H54 (cell line): ENCODE results near the gene ADNP2.
A peak's percentile ranks its signal among the peaks of the same experiment; 100 is the strongest.

ENCODE experiments used
- DNase-seq: peaks from one replicate; pipeline ENCODE4 v3.0.0; 2011; ENCODE audit warnings: low spot score, mixed read lengths; ENCODE audit not compliant: insufficient read length
- FAIRE-seq: peaks from 3 replicates; lab custom pipeline; 2011; peaks lifted over from hg19 to GRCh38; lab: Jason Lieb, UNC
- POLR2A ChIP-seq: IDR thresholded peaks from 2 replicates; pipeline ENCODE4 v1.6.1; 2011; ENCODE audit warnings: low read depth, mild to moderate bottlenecking, low read length

The ADNP2 gene

GRCh38 chr18:80088823-80089222 is 20.2 kb upstream of the ADNP2 start:
- FAIRE-seq, result no peak
- no peak for DNase-seq
- TF ChIP-seq POLR2A, result no peak

DNA sequence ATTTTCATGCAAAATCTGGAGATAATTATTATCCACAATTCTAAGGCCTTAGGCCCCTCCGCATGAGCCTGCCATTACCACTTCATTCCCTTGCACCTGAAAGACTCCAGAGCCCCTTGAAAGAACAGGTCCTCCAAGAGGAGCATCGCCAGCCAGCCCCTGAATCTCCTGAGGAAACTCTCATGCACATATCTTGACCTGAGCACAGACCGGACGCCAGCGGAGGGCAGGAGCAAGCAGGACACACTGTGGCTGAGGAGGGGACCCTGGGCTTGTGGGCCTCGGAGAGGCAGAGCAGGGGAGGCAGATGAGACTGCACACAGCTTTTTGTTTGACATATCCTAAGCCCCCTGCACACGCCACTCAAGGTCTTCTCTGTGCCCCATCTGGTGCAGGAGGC is 13.6 kb upstream of the ADNP2 start:
- no peak for FAIRE-seq
- DNase-seq, result no peak
- no peak for TF ChIP-seq POLR2A

- FAIRE-seq (no peak), DNase-seq (no peak)
- TF ChIP-seq POLR2A, result no peak
These were observed 13.0 kb upstream of the ADNP2 start for GRCh38 chr18:80096032-80096565.

DNA sequence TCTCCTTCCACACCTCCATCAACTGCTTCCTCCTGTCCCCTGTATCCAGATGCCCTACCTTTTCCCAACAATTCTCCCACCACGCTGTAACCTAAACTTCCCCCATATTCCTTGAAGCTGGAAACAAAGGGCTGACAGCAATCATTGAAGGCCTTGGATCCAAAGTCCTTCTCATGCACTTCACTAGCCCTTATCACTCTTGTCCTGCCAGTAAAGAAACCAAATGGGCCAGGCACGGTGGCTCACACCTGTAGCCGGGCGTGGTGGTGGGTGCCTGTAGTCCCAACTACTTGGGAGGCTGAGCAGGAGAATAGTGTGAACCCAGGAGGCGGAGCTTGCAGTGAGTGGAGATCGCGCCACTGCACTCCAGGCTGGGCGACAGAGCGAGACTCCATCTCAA is 11.9 kb upstream of the ADNP2 start:
- no peak for TF ChIP-seq POLR2A
- FAIRE-seq (no peak), DNase-seq (no peak)

DNA sequence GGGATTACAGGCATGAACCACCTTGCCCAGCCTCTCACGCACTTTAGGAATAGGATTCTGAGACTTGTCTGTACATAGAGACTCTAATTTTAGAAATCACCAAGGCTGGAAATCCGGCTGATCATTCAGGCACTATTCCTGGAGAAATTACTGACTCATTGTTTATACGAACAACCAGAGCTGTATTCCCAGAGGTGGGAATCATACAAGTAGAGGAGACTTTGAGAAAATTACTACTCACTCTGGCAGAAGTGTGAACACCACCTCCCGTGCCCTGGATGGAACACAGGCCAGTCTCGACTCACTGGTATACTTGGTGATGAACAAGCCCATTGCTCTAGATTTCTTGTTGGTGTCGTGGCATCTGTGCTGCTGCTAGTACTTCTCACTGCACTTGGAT is 5.8 kb upstream of the ADNP2 start:
- FAIRE-seq (no peak), DNase-seq (no peak)
- no peak for TF ChIP-seq POLR2A

DNA sequence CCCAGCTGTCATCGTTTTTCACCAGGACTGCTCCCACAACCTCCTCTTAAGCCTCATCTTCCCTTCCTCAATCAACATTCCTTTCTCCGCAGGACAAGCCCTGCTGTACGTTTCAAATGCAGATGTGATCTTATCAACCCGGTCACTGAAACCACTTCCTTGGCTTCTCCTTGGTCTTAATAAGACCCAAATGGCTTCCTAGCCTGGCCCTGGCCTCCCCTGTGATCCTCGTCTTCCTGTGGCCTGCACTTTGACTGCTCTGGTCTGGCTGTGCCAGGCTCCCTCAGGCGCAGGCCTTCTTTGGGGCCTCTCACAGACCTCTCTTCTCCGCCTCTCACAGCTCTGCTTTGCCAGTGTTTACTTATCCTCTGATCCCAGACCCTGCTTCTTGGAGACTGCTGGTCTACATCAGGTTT is 4.7 kb upstream of the ADNP2 start:
- TF ChIP-seq POLR2A, result no peak
- FAIRE-seq, result no peak
- DNase-seq, result no peak

DNA sequence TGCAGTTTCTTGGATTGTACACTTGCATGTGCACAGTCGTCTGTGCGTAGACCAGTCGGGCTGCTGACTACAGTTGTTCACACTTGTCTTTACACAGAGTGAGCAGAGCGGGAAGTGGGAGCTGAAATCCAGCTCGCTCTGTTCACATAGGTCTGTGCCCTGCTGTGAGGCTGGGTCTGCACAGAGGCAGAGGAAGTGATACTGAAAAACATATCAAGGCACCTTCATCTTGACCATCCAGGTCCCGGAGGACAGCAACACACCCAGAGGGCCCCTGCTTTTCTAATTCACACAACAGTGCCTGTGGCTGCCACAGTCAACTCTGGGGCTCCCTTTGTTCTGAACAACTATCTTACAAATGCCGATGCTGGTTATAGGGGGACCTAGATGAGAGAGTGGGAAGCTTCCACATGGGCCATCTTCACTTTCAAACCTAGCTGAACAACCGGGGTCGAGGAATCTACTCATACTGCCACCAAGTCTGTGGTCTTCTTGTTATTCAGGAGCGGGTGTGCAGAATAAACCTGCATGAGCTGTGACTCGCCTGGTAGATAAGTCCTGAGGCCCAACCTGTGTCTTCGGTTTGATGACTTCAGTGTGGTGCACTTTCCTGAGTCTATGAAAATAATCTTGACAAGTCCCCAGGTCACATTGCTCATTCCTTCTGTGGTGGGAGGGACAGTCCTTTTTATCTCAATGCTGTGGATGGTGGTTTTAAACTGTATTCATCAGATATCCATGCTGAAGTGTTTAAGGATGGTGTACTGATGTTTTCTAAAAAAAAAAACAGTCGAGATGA is 3.5 kb upstream of the ADNP2 start:
- FAIRE-seq (no peak), DNase-seq (no peak)
- TF ChIP-seq POLR2A, result no peak

- DNase-seq, result no peak
- TF ChIP-seq POLR2A, result no peak
- no peak for FAIRE-seq
These were observed 2.5 kb upstream of the ADNP2 start for GRCh38 chr18:80106482-80107051.

DNA sequence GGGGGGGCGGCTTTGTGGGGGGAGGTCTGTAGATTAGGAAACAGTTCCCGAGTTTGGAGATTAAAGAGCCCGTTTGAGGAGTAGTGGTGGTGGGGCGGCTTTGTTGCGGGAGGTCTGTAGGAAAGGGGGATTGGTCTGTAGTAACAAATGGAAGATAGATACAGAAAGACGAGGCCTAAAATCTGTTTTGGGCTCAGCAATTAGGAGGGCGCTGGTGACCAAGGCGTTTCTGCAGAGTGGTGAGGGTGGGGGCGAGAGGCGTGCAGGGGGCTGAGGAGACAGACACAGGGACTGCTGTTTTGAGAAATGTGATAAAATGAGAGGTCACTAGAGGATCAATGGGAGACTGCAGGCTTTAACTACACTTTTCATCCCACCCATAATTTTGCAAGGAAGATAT is 1.6 kb upstream of the ADNP2 start:
- DNase-seq (no peak), FAIRE-seq (no peak)
- TF ChIP-seq POLR2A, result no peak

- TF ChIP-seq POLR2A, result no peak
- DNase-seq (no peak), FAIRE-seq (no peak)
These were observed 933 bp upstream of the ADNP2 start for GRCh38 chr18:80108121-80108536.

- TF ChIP-seq POLR2A, result no peak
- DNase-seq (peak; percentile 14), FAIRE-seq (no peak)
These were observed 615 bp downstream of the ADNP2 start for GRCh38 chr18:80109676-80110078.

DNA sequence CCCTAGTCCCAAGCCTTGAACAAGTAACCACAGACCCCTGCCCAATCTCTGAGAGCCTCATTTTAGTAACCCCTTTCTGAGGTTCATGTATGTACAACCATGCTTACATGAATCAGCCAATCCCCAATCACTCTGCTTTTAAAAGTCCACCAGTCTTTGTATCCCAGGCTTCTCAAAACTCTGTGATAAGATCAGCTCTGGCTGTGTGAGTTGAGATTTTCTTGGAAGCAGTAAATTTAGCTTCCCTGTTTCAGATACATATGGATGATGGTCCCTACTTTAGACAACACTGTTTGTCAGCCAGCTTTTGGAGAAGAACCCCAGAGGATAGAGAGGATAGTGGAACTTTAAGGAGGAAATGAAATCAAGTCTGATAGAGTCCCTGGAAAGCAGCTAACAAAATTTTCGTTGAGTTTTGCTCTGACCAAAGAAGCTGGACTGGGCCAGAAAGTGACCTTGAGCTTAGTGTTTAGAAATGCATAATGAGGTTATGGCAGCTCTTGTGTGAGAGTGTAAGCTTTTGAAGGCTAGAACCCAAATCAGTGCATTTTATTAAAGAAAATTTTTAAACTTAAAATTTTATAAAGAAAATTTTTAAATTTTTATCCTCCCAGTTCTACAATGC is 3.7 kb downstream of the ADNP2 start:
- DNase-seq (no peak), FAIRE-seq (no peak)
- no peak for TF ChIP-seq POLR2A

GRCh38 chr18:80115035-80115434 is 6.0 kb downstream of the ADNP2 start:
- FAIRE-seq (no peak), DNase-seq (no peak)
- TF ChIP-seq POLR2A, result no peak

- no peak for DNase-seq
- TF ChIP-seq POLR2A, result no peak
- no peak for FAIRE-seq
These were observed 10.0 kb downstream of the ADNP2 start for GRCh38 chr18:80119111-80119510.
